CD4-positive, alpha-beta T cell treated with Interleukin-10 for 1 hour (primary cell): ENCODE measurements around the gene PRR20E.
"Not testable (repeated sequence)": the region's sequence is repeated elsewhere in the genome, so short reads cannot be mapped to it uniquely, and the experiment has no call there.

Experiments
- DNase-seq: peaks from one replicate; pipeline ENCODE4 v3.0.0-alpha.2; 2020

The PRR20E gene

DNA sequence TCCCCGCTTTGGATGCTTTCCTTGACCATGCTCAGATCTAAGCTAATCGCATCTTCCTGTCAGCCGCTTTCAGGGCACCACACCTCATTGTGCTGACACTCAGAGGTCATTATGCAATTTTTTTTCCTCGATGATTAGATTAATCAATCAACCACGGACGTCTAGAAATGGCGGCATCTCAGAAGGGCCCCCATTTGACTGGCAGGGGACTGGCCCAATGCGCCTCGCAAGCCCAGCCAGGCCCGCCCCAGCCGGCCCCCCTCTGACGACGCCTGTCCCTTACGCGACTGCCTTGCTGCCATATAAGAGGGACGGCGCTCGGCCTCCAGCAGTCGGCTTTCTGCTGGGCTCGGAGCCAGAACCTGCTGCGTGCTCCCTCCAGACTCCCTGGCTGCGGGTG lies at the start of gene PRR20E:
Gene PRR20E, plus strand, starts transcription at position 301 of the 400 bp plus-strand sequence. CDS start 387 bp downstream, outside the sequence.
- not testable (repeated sequence) for DNase-seq

DNA sequence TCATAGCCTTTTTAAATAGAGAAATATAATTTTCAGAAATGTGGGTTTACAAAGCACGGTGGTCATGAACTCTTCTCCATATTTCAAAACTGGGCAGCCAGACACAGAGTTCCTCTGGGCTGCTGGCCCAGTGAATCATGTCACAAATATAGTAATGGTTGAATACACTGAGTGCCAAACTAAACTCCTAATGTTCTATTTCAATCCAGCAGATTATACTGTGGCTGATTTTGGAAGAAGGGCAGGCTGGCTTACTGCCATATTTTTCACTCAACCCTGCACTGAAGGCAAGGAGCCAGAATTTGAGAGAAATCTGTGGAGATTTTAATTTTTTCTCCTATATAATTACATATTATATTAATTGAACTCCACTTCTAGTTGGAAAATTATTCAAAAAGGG lies 43.3 kb upstream of the PRR20E start:
- DNase-seq = no peak

DNA sequence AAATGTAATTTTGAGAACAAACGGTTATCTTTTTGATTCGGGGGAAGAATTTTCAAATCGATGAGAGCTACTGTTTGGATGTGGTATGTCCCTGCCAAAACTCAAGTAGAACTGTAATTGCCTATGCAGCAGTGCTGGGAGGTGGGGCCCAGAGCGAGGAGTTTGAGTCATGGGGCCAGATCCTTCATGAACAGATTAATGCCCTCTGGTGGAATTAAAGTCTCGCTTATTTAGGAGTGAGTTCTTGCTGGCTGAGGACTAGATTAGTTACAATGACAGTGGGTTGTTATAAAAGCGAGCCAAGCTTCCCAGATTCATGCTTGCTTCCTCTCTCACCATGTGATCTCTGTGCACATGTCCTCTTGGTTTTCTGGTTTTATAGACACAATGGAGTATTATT lies 38.1 kb upstream of the PRR20E start:
- no peak for DNase-seq

DNA sequence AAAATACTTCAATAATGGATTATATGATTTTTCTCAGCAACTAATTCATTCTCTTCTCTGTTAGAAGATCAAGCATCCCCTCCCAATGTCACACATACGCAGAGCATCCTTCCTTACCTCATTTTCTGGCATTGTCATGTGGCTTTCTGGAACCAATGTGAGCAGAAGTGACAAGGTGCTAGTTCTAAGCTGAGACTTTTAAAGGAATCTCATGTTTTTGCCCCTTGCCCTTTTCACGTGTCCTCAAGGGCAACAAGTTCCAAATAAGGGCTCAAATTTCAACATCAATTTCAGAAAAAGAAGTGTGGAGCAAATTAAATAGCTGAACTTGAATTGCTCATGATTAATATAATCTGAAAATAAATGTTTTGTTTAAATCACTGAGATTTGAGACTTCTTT lies 30.9 kb upstream of the PRR20E start:
- no peak for DNase-seq

DNA sequence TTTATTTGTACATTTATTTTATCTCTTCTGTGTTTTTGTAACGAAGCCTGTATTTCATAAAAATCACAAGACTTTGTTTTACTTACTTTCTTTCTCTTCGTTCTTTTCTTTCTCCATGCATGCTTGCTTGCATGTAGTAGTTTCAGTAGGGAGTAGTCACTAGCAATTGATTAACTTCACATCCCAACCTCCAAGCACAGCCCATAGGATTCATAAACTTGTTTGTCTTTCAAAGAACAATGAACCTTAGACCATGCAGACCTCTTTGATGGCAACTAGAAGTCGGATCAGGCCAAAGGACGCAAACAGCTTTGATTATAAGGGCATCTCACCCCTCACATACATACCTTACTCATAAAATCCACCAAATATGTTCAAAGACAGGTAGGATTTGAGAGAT lies 29.4 kb upstream of the PRR20E start:
- no peak for DNase-seq

DNA sequence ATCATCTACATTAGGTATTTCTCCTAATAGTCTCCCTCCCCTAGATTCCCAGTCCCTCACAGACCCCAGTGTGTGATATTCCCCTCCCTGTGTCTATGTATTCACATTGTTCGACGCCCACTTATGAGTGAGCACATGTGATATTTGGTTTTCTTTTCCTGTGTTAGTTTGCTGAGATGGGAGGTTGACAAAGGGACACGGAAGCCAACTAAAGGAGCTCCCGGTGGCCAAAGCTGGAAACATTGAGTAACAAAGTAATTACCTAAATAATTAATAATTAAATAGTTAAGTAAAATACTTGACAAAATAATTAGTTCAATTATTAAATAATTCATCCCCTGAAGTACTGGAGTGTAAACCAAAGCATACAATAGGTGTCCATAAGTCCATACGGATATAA lies 28.0 kb upstream of the PRR20E start:
- DNase-seq = no peak

DNA sequence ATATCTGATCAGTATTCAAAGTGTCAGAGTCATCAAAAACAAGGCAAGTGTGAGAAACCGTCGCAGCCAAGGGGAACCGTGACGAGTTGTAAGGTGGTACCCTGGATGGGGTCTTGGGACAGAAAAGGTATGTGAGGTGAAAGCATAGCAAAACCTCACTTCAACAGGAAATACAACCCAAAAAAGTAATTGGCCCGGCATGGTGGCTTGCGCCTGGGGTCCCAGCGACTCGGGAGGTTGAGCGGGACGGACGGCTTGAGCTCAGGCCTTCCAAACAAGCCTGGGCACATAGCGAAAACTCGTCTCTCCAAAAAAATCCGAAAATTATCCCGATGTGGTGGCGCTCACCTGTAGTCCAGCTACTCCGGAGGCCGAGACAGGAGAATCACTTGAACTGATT lies 27.2 kb upstream of the PRR20E start:
- DNase-seq = not testable (repeated sequence)

DNA sequence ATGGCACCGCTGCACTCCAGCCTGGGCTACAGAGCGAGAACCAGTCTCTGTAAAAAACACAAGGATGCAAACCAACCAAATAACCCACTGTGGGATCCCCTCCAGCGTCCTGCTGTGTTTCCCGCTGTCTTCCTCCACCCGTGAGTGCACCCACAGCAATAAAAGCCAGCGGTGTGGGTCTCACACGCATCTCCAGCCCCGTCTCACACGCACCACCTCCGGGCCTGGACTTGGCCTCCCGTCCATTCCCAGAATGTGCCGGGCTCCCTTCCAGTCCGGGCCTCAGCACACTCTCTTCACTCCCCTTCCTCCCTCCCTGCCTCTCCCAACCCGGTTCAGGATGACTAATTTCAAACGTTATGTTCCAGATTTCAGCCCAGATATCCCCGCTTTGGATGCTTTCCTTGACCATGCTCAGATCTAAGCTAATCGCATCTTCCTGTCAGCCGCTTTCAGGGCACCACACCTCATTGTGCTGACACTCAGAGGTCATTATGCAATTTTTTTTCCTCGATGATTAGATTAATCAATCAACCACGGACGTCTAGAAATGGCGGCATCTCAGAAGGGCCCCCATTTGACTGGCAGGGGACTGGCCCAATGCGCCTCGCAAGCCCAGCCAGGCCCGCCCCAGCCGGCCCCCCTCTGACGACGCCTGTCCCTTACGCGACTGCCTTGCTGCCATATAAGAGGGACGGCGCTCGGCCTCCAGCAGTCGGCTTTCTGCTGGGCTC lies 26.6 kb upstream of the PRR20E start, which contains the start of gene PRR20A:
Gene PRR20A, plus strand, starts transcription at position 684 of the 734 bp plus-strand sequence. CDS start 387 bp downstream, outside the sequence.
- DNase-seq = not testable (repeated sequence)

DNA sequence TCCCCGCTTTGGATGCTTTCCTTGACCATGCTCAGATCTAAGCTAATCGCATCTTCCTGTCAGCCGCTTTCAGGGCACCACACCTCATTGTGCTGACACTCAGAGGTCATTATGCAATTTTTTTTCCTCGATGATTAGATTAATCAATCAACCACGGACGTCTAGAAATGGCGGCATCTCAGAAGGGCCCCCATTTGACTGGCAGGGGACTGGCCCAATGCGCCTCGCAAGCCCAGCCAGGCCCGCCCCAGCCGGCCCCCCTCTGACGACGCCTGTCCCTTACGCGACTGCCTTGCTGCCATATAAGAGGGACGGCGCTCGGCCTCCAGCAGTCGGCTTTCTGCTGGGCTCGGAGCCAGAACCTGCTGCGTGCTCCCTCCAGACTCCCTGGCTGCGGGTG lies 19.8 kb upstream of the PRR20E start, which contains the start of gene PRR20B:
Gene PRR20B, plus strand, starts transcription at position 301 of the 400 bp plus-strand sequence. CDS start 387 bp downstream, outside the sequence.
- DNase-seq = not testable (repeated sequence)

DNA sequence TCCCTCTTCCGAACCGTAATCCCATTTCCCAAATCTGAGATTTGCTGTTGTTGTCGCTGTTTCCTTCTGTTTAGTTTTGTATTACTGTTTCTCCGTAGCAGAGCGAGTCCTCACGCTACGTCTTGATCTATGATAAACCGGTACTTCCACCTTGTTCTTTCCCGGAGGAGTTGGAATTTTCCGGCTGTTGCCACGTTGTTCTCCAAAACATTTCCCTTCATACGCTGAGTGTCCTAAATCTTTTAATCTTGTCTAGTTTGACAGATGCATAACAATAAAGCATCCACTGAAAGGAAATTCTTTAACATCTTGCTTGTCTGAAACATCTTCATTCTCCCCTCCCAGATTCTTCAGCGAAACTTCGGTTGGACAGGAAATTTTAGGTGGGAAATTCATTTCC lies 18.9 kb upstream of the PRR20E start:
- DNase-seq = not testable (repeated sequence)

DNA sequence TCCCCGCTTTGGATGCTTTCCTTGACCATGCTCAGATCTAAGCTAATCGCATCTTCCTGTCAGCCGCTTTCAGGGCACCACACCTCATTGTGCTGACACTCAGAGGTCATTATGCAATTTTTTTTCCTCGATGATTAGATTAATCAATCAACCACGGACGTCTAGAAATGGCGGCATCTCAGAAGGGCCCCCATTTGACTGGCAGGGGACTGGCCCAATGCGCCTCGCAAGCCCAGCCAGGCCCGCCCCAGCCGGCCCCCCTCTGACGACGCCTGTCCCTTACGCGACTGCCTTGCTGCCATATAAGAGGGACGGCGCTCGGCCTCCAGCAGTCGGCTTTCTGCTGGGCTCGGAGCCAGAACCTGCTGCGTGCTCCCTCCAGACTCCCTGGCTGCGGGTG lies 13.2 kb upstream of the PRR20E start, which contains the start of gene PRR20C:
Gene PRR20C, plus strand, starts transcription at position 301 of the 400 bp plus-strand sequence. CDS start 387 bp downstream, outside the sequence.
- DNase-seq = not testable (repeated sequence)

DNA sequence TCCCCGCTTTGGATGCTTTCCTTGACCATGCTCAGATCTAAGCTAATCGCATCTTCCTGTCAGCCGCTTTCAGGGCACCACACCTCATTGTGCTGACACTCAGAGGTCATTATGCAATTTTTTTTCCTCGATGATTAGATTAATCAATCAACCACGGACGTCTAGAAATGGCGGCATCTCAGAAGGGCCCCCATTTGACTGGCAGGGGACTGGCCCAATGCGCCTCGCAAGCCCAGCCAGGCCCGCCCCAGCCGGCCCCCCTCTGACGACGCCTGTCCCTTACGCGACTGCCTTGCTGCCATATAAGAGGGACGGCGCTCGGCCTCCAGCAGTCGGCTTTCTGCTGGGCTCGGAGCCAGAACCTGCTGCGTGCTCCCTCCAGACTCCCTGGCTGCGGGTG lies 6.7 kb upstream of the PRR20E start, which contains the start of gene PRR20D:
Gene PRR20D, plus strand, starts transcription at position 301 of the 400 bp plus-strand sequence. CDS start 387 bp downstream, outside the sequence.
- not testable (repeated sequence) for DNase-seq

DNA sequence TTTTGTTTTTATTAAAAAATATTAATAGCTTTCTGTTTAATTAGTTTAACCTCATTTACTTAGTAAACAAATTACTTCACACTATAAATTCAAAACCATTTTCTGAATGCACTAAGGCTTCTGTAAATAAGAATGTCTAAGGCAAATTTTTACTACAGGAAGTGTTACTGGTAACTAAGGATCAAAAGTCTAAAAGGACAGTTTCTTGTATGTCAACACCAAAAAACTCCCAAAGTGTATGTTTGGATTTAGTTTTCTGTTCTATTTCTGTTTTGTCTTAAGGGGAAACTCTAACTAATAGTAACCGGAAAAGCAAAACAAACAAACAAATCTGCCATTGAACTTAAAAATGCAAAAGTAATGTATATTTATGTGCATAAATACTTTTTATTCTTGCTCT lies 24.7 kb downstream of the PRR20E start:
- no peak for DNase-seq

DNA sequence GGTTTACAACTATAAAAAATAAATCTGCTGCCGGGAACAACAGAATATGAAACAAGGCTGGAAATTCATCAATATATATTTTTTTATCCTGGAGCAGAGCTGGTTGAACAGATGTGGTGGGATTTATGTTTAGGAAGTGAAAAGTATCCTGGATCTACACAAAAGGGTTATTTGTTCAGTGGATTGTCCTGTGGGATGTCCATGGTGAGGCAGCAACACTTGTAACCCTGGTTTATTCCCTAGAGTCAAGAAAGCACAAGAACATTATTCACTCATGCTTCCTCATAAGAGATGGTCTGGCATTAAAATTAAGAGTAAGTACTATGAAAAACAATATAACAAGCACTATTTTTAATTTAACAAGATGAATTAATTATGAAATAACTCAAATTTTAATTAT lies 46.0 kb downstream of the PRR20E start:
- no peak for DNase-seq
